Kidney (tissue), 14 donors: Measurements from ENCODE around the gene NLGN1. TPM values are rescaled to one million over a fixed set of nuclear protein-coding genes. Genes with fewer than 3 reads are reported as not detected.

Experiments
- DNase-seq, 5 donors: peaks; one replicate each; pipeline ENCODE4 v3.0.0-alpha.2; 2013 to 2020
- FAIRE-seq: peaks from 2 replicates; lab custom pipeline; 2012; peaks lifted over from hg19 to GRCh38; lab: Jason Lieb, UNC
- H3K27ac ChIP-seq, 2 donors: one replicate each; pipeline ENCODE4 v1.7.0; 2013; ENCODE audit warnings: low read depth in 2 of 2, low read length in 2 of 2, inconsistent platforms in 1 of 2
- H3K27me3 ChIP-seq: one replicate; pipeline ENCODE4 v1.7.1; 2013; ENCODE audit warnings: low read length, inconsistent platforms; ENCODE audit not compliant: control insufficient read depth, insufficient read depth
- H3K36me3 ChIP-seq, 3 donors: one replicate each; pipeline versions ENCODE4 v1.7.0 to v1.7.1; 2013; ENCODE audit warnings: low read length in 3 of 3, control low read depth in 1 of 3, inconsistent platforms in 1 of 3; ENCODE audit not compliant: insufficient read depth in 3 of 3, control insufficient read depth in 2 of 3
- H3K4me1 ChIP-seq, 3 donors: one replicate each; pipeline versions ENCODE4 v1.7.0 to v1.7.1; 2013; ENCODE audit warnings: low read length in 3 of 3, inconsistent platforms in 1 of 3, low read depth in 1 of 3; ENCODE audit not compliant: control insufficient read depth in 2 of 3, insufficient read depth in 2 of 3
- H3K4me3 ChIP-seq, 3 donors: one replicate each; pipeline versions ENCODE4 v1.7.0 to v1.8.1; 2013; ENCODE audit warnings: low read length in 3 of 3, control low read depth in 1 of 3, inconsistent platforms in 1 of 3
- H3K9ac ChIP-seq, 3 donors: one replicate each; pipeline versions ENCODE4 v1.7.0 to v1.7.1; 2013; ENCODE audit warnings: low read length in 3 of 3, control low read depth in 1 of 3, inconsistent platforms in 1 of 3
- H3K9me3 ChIP-seq, 3 donors: one replicate each; pipeline versions ENCODE4 v1.7.0 to v1.7.1; 2013; ENCODE audit warnings: low read length in 3 of 3, control low read depth in 1 of 3, inconsistent platforms in 1 of 3; ENCODE audit not compliant: control insufficient read depth in 2 of 3, insufficient read depth in 1 of 3
- CTCF ChIP-seq: IDR thresholded peaks from 3 replicates; pipeline ENCODE4 v1.5.1; 2012; ENCODE audit warnings: mild to moderate bottlenecking, moderate library complexity, borderline replicate concordance; ENCODE audit not compliant: insufficient read depth; ENCODE audit errors: extremely low read depth
- intact Hi-C: fragments of 100-400 bp; cut with DNase I; formaldehyde crosslinking; loops from one replicate; pipeline ENCODE4 v1.11.1; 2022
- polyA plus RNA-seq: library from polyadenylated mRNA; stranded (reverse); fragments of 350-450 nt; fragmentation: Illumina TruSeq; extraction: RNeasy Lipid Tissue Mini Kit (QIAGEN cat#74804); gene quantifications from one replicate; pipeline ENCODE4 v1.2.3, GENCODE V29; 2014; ENCODE audit warnings: low read depth, low replicate concordance; ENCODE audit not compliant: insufficient read depth
- total RNA-seq: library from RNA; stranded (reverse); fragmentation: NEBNext Ultra II Directional; extraction: Animal tissue kit (Norgen Biotek cat#: 25700); gene quantifications from one replicate; pipeline ENCODE4 v1.2.1, GENCODE V29; 2021
- donor health status: control.
- donor health status: control.
- donor health status: control.
- donor health status: control.
- donor health status: control.
- donor health status: DM: yes; HTN: yes; CAD: no.
- donor health status: Normal renal cell carcinoma (clear cell type).

The NLGN1 gene
- total and polyA plus RNA-seq, 2 donors from 2014 or later = 0.49 to 19.4 TPM

GRCh38 chr3:173933113-173933512 lies 535.6 kb downstream of the NLGN1 start:
- intact Hi-C loops = no loop called here
- Histone ChIP-seq H3K4me3 (no peak overlapping the region), H3K9ac (no peak overlapping the region), H3K4me1 (no peaks in the 10 kb centered on the region), H3K9me3 (no peaks in the 10 kb centered on the region), H3K27me3 (no peaks in the 10 kb centered on the region), H3K27ac (no peak overlapping the region), H3K36me3 (no peaks in the 10 kb centered on the region)
- TF ChIP-seq CTCF = no peak
- DNase-seq = no peak
- FAIRE-seq = no peak

- no peaks in the 10 kb centered on the region for H3K36me3 ChIP-seq
- no peak for TF ChIP-seq CTCF
- no peaks in the 10 kb centered on the region for H3K9me3 ChIP-seq
- H3K4me3 ChIP-seq = no peak overlapping the region
- no peak for FAIRE-seq
- DNase-seq = no peak
- H3K9ac ChIP-seq = no peak overlapping the region
- intact Hi-C loops = no loop called here
- H3K27ac ChIP-seq = no peak overlapping the region
- H3K4me1 ChIP-seq = no peaks in the 10 kb centered on the region
- no peaks in the 10 kb centered on the region for H3K27me3 ChIP-seq
These were observed 538.8 kb downstream of the NLGN1 start for GRCh38 chr3:173936316-173936715.

GRCh38 chr3:173938159-173938558 lies 540.6 kb downstream of the NLGN1 start:
- Histone ChIP-seq H3K36me3 (no peaks in the 10 kb centered on the region), H3K9me3 (no peaks in the 10 kb centered on the region), H3K27ac (no peak overlapping the region), H3K4me1 (no peaks in the 10 kb centered on the region), H3K9ac (no peak overlapping the region), H3K27me3 (no peaks in the 10 kb centered on the region), H3K4me3 (no peak overlapping the region)
- DNase-seq (peak in 3 of 5 donors; percentile 10 to 83 (median 82)), FAIRE-seq (no peak)
- TF ChIP-seq CTCF = no peak
- intact Hi-C loops = no loop called here

GRCh38 chr3:173938616-173939015 lies 541.1 kb downstream of the NLGN1 start:
- H3K27me3 ChIP-seq = no peaks in the 10 kb centered on the region
- no peak overlapping the region for H3K27ac ChIP-seq
- H3K4me3 ChIP-seq = no peak overlapping the region
- H3K9me3 ChIP-seq = no peaks in the 10 kb centered on the region
- no peak for TF ChIP-seq CTCF
- no peak for FAIRE-seq
- peak in 1 of 5 donors; percentile 29 for DNase-seq
- intact Hi-C loops = no loop called here
- H3K9ac ChIP-seq = no peak overlapping the region
- no peaks in the 10 kb centered on the region for H3K4me1 ChIP-seq
- H3K36me3 ChIP-seq = no peaks in the 10 kb centered on the region
